GM21619 (cell line): ENCODE results near the gene RIC3.

ENCODE experiments used
- ATAC-seq: cut with Tn5 transposase; IDR thresholded peaks from one replicate; pipeline ENCODE4 v1.9.1; 2021; ENCODE audit not compliant: unreplicated experiment

RIC3 gene

GRCh38 chr11:8069771-8070170 is 99.1 kb downstream of the RIC3 start:
- ATAC-seq, result no peak

GRCh38 chr11:8068605-8069221 is 100.1 kb downstream of the RIC3 start:
- ATAC-seq, result no peak

GRCh38 chr11:8067929-8068575 is 100.8 kb downstream of the RIC3 start:
- ATAC-seq, result no peak

GRCh38 chr11:8067567-8067928 is 101.3 kb downstream of the RIC3 start:
- ATAC-seq, result no peak

GRCh38 chr11:8066911-8067455 is 101.8 kb downstream of the RIC3 start:
- no peak for ATAC-seq

GRCh38 chr11:8066036-8066910 is 102.6 kb downstream of the RIC3 start:
- ATAC-seq, result no peak

- ATAC-seq, result no peak
Observed at GRCh38 chr11:8065031-8065430, 103.8 kb downstream of the RIC3 start.

- no peak for ATAC-seq
Observed at GRCh38 chr11:8063324-8063723, 105.5 kb downstream of the RIC3 start.

GRCh38 chr11:8062781-8063257 is 106.0 kb downstream of the RIC3 start:
- no peak for ATAC-seq

GRCh38 chr11:8061555-8062428 is 107.0 kb downstream of the RIC3 start:
- no peak for ATAC-seq

- ATAC-seq, result no peak
Observed at GRCh38 chr11:8060801-8061554, 107.8 kb downstream of the RIC3 start.

- no peak for ATAC-seq
Observed at GRCh38 chr11:8060146-8060719, 108.6 kb downstream of the RIC3 start.

GRCh38 chr11:8059571-8060011 is 109.2 kb downstream of the RIC3 start:
- no peak for ATAC-seq

GRCh38 chr11:8059030-8059429 is 109.8 kb downstream of the RIC3 start:
- ATAC-seq, result no peak

- ATAC-seq, result no peak
Observed at GRCh38 chr11:8058216-8058615, 110.6 kb downstream of the RIC3 start.

- ATAC-seq, result no peak
Observed at GRCh38 chr11:8056810-8057463, 111.9 kb downstream of the RIC3 start.
